ENCODE measurements around the gene ATOX1.
A peak's percentile ranks its signal among the peaks of the same experiment; 100 is the strongest.
"Not testable (repeated sequence)": the region's sequence is repeated elsewhere in the genome, so short reads cannot be mapped to it uniquely, and the experiment has no call there.

ATOX1 gene

GRCh38 chr5:151724360-151724759, 34.1 kb downstream of the ATOX1 start:
- no peak for DNase-seq

GRCh38 chr5:151722546-151722945, 35.9 kb downstream of the ATOX1 start:
- no peak for DNase-seq

- no peak for DNase-seq
Measured at GRCh38 chr5:151721812-151722391, 36.5 kb downstream of the ATOX1 start.

GRCh38 chr5:151721087-151721646, 37.3 kb downstream of the ATOX1 start:
- DNase-seq, result no peak

GRCh38 chr5:151720215-151720614, 38.2 kb downstream of the ATOX1 start:
- DNase-seq, result no peak

- DNase-seq, result no peak
Measured at GRCh38 chr5:151719228-151720000, 39.0 kb downstream of the ATOX1 start.

- DNase-seq, result no peak
Measured at GRCh38 chr5:151718646-151719045, 39.8 kb downstream of the ATOX1 start.

GRCh38 chr5:151718153-151718552, 40.3 kb downstream of the ATOX1 start:
- no peak for DNase-seq

- DNase-seq, result no peak
Measured at GRCh38 chr5:151717416-151717815, 41.0 kb downstream of the ATOX1 start.

- DNase-seq, result peak; percentile 4
Measured at GRCh38 chr5:151709109-151709735, 49.2 kb downstream of the ATOX1 start.

- DNase-seq, result no peak
Measured at GRCh38 chr5:151708126-151708525, 50.3 kb downstream of the ATOX1 start.

- no peak for DNase-seq
Measured at GRCh38 chr5:151707567-151707966, 50.9 kb downstream of the ATOX1 start.

- DNase-seq, result no peak
Measured at GRCh38 chr5:151706906-151707305, 51.5 kb downstream of the ATOX1 start.

- DNase-seq, result no peak
Measured at GRCh38 chr5:151703780-151704179, 54.7 kb downstream of the ATOX1 start.

GRCh38 chr5:151703227-151703626, 55.2 kb downstream of the ATOX1 start:
- DNase-seq, result no peak

- no peak for DNase-seq
Measured at GRCh38 chr5:151700820-151701219, 57.6 kb downstream of the ATOX1 start.

GRCh38 chr5:151700296-151700695, 58.1 kb downstream of the ATOX1 start:
- no peak for DNase-seq

GRCh38 chr5:151699071-151699901, 59.1 kb downstream of the ATOX1 start:
- no peak for DNase-seq

- not testable (repeated sequence) for DNase-seq
Measured at GRCh38 chr5:151698081-151698480, 60.4 kb downstream of the ATOX1 start.

- no peak for DNase-seq
Measured at GRCh38 chr5:151697452-151697851, 61.0 kb downstream of the ATOX1 start.

GRCh38 chr5:151696470-151697061, 61.9 kb downstream of the ATOX1 start:
- DNase-seq, result peak; percentile 41

- DNase-seq, result no peak
Measured at GRCh38 chr5:151695464-151695863, 63.0 kb downstream of the ATOX1 start.
